Gastroesophageal sphincter (tissue), 3 donors: ENCODE data around the gene RAP1A.

Source experiments
- CTCF ChIP-seq, 4 experiments: fragments of 200-600 bp in 2 of 4; fragments of 450-650 bp in 2 of 4; sonication (generic) in 1 of 4; IDR thresholded peaks; one replicate each; pipeline ENCODE4 v1.5.1; 2017 to 2019; ENCODE audit warnings: antibody characterized with exemption in 4 of 4, mild to moderate bottlenecking in 2 of 4, moderate library complexity in 2 of 4
- EP300 ChIP-seq: sonication (generic); formaldehyde crosslinking; IDR thresholded peaks from one replicate; pipeline ENCODE4 v1.6.1; 2017; ENCODE audit warnings: antibody characterized with exemption, mild to moderate bottlenecking
- POLR2A ChIP-seq, 2 donors: fragments of 450-650 bp; IDR thresholded peaks; one replicate each; pipeline ENCODE4 v1.6.1; 2017; ENCODE audit warnings: antibody characterized with exemption in 2 of 2, mild to moderate bottlenecking in 2 of 2, moderate library complexity in 1 of 2

GRCh38 chr1:111736548-111737215 is 117.1 kb downstream of the RAP1A start:
- TF ChIP-seq EP300 (no peak), CTCF (IDR thresholded peaks at IDR 0.05) (no peak), POLR2A (IDR thresholded peaks at IDR 0.05) (no peak)
